Measurements from ENCODE around the gene EPG5. TPM values are rescaled to one million over a fixed set of nuclear protein-coding genes. Genes with fewer than 3 reads are reported as not detected.

The EPG5 gene
- total and polyA plus RNA-seq, 4 donors: 3.2 to 20.3 (median 11.1) TPM

DNA sequence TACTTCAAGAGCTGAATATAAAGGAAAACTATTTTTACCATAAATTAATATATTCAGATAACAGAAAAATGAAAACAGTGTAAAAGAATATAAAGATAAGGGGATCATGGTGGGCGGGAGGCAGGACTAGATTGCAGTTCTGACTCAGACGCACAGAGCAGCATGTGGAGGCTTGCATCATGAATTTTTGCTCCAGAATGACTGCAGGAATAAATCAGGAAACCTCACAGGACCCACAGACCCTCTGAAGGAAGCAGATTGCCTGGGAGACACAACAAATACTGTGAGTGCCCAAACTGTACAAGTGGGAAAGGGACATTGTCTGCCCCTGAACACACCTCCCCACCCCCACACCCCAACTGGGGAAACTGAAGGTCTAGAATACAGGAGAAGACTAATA lies 160.9 kb downstream of the EPG5 start:
- H3K9me3 ChIP-seq (ENCODE audit: control insufficient read depth in 4 of 4, low read length in 3 of 4): peaks cover 0 to 1% (median under 1%) of the 10 kb centered on the region in 4 donors
- DNase-seq (ENCODE audit: low spot score): no peak
- H3K4me3 ChIP-seq (ENCODE audit: low read depth in 1 of 3, low read length in 3 of 3): no peak overlapping the region
- no peak overlapping the region for H3K27ac ChIP-seq (ENCODE audit: low read depth in 1 of 2, low read length in 2 of 2)
- no peaks in the 10 kb centered on the region for H3K36me3 ChIP-seq (ENCODE audit: control insufficient read depth in 4 of 4, insufficient read depth in 3 of 4, low read depth in 1 of 4, low read length in 3 of 4)
- no peaks in the 10 kb centered on the region for H3K27me3 ChIP-seq (ENCODE audit: control insufficient read depth in 4 of 4, insufficient read depth in 4 of 4, low read length in 3 of 4)
- WGBS: 75% methylated on average over 2 of the region's 2 CpGs
- H3K9ac ChIP-seq (ENCODE audit: low read depth in 1 of 2, low read length in 2 of 2): no peak overlapping the region
- TF ChIP-seq FOXA1 (IDR thresholded peaks at IDR 0.05) (no peak), EGR1 (IDR thresholded peaks at IDR 0.05; ENCODE audit: low read depth in 2 of 2) (no peak), HNF4A (conservative IDR thresholded peaks at IDR 0.05) (no peak), TAF1 (conservative IDR thresholded peaks at IDR 0.05) (no peak), SP1 (IDR thresholded peaks at IDR 0.05) (no peak), NR2F2 (IDR thresholded peaks at IDR 0.05) (no peak), RAD21 (IDR thresholded peaks at IDR 0.05) (no peak), RXRA (IDR thresholded peaks at IDR 0.05) (no peak), FOXA2 (IDR thresholded peaks at IDR 0.05) (no peak), GABPA (IDR thresholded peaks at IDR 0.05 in 1 of 2, conservative IDR thresholded peaks at IDR 0.05 in 1 of 2) (no peak), JUND (IDR thresholded peaks at IDR 0.05) (no peak)
- TF ChIP-seq, protein P1, sequence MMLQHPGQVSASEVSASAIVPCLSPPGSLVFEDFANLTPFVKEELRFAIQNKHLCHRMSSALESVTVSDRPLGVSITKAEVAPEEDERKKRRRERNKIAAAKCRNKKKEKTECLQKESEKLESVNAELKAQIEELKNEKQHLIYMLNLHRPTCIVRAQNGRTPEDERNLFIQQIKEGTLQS (IDR thresholded peaks at IDR 0.05): no peak
- TF ChIP-seq, protein P2, sequence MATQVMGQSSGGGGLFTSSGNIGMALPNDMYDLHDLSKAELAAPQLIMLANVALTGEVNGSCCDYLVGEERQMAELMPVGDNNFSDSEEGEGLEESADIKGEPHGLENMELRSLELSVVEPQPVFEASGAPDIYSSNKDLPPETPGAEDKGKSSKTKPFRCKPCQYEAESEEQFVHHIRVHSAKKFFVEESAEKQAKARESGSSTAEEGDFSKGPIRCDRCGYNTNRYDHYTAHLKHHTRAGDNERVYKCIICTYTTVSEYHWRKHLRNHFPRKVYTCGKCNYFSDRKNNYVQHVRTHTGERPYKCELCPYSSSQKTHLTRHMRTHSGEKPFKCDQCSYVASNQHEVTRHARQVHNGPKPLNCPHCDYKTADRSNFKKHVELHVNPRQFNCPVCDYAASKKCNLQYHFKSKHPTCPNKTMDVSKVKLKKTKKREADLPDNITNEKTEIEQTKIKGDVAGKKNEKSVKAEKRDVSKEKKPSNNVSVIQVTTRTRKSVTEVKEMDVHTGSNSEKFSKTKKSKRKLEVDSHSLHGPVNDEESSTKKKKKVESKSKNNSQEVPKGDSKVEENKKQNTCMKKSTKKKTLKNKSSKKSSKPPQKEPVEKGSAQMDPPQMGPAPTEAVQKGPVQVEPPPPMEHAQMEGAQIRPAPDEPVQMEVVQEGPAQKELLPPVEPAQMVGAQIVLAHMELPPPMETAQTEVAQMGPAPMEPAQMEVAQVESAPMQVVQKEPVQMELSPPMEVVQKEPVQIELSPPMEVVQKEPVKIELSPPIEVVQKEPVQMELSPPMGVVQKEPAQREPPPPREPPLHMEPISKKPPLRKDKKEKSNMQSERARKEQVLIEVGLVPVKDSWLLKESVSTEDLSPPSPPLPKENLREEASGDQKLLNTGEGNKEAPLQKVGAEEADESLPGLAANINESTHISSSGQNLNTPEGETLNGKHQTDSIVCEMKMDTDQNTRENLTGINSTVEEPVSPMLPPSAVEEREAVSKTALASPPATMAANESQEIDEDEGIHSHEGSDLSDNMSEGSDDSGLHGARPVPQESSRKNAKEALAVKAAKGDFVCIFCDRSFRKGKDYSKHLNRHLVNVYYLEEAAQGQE (IDR thresholded peaks at IDR 0.05): no peak
- peaks cover 0 to 9% (median 0%) of the 10 kb centered on the region in 4 donors for H3K4me1 ChIP-seq (ENCODE audit: control insufficient read depth in 4 of 4, insufficient read depth in 4 of 4, low read length in 3 of 4)

DNA sequence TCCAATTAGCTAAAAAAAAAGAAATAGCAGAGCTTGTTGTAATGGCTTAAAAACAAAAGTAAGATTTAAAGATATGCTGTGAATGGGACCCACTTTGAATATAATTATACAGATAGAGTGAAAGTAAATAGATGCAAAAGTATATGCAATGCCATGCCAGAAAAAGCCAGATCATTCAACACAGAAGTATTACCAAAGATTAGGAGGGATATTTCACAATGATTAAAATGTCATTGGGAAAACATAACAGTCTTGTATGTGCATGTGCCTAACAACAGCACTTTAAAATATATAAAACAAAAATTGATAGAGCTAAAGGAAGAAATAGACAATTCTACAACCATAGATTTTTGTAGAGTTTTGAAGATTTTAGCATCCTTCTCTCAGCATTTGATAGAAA lies 161.6 kb downstream of the EPG5 start:
- H3K9me3 ChIP-seq (ENCODE audit: control insufficient read depth in 4 of 4, low read length in 3 of 4): peaks cover 0 to 1% (median under 1%) of the 10 kb centered on the region in 4 donors

More for the DNA sequence above, 161.6 kb downstream of the EPG5 start:
- Histone ChIP-seq H3K9ac (ENCODE audit: low read depth in 1 of 2, low read length in 2 of 2) (no peak overlapping the region), H3K27ac (ENCODE audit: low read depth in 1 of 2, low read length in 2 of 2) (no peak overlapping the region), H3K27me3 (ENCODE audit: control insufficient read depth in 4 of 4, insufficient read depth in 4 of 4, low read length in 3 of 4) (no peaks in the 10 kb centered on the region), H3K36me3 (ENCODE audit: control insufficient read depth in 4 of 4, insufficient read depth in 3 of 4, low read depth in 1 of 4, low read length in 3 of 4) (no peaks in the 10 kb centered on the region), H3K4me3 (ENCODE audit: low read depth in 1 of 3, low read length in 3 of 3) (no peak overlapping the region), H3K4me1 (ENCODE audit: control insufficient read depth in 4 of 4, insufficient read depth in 4 of 4, low read length in 3 of 4) (peaks cover 0 to 9% (median 0%) of the 10 kb centered on the region in 4 donors)
- DNase-seq (ENCODE audit: low spot score): no peak
- TF ChIP-seq, protein P2 (IDR thresholded peaks at IDR 0.05): no peak
- TF ChIP-seq GABPA (IDR thresholded peaks at IDR 0.05 in 1 of 2, conservative IDR thresholded peaks at IDR 0.05 in 1 of 2) (no peak), JUND (IDR thresholded peaks at IDR 0.05) (no peak), HNF4G (IDR thresholded peaks at IDR 0.05) (no peak), FOXA1 (IDR thresholded peaks at IDR 0.05) (no peak), HNF4A (conservative IDR thresholded peaks at IDR 0.05) (no peak), EGR1 (IDR thresholded peaks at IDR 0.05; ENCODE audit: low read depth in 2 of 2) (no peak), NR2F2 (IDR thresholded peaks at IDR 0.05) (no peak), SP1 (IDR thresholded peaks at IDR 0.05) (no peak), YY1 (IDR thresholded peaks at IDR 0.05) (no peak), TAF1 (conservative IDR thresholded peaks at IDR 0.05) (no peak), RXRA (IDR thresholded peaks at IDR 0.05) (no peak)
- TF ChIP-seq, protein P3, sequence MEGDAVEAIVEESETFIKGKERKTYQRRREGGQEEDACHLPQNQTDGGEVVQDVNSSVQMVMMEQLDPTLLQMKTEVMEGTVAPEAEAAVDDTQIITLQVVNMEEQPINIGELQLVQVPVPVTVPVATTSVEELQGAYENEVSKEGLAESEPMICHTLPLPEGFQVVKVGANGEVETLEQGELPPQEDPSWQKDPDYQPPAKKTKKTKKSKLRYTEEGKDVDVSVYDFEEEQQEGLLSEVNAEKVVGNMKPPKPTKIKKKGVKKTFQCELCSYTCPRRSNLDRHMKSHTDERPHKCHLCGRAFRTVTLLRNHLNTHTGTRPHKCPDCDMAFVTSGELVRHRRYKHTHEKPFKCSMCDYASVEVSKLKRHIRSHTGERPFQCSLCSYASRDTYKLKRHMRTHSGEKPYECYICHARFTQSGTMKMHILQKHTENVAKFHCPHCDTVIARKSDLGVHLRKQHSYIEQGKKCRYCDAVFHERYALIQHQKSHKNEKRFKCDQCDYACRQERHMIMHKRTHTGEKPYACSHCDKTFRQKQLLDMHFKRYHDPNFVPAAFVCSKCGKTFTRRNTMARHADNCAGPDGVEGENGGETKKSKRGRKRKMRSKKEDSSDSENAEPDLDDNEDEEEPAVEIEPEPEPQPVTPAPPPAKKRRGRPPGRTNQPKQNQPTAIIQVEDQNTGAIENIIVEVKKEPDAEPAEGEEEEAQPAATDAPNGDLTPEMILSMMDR (IDR thresholded peaks at IDR 0.05; ENCODE audit: low read depth, low read length, missing input control): no peak
- TF ChIP-seq, protein P4, sequence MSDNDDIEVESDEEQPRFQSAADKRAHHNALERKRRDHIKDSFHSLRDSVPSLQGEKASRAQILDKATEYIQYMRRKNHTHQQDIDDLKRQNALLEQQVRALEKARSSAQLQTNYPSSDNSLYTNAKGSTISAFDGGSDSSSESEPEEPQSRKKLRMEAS (IDR thresholded peaks at IDR 0.05): no peak
